CD4-positive, alpha-beta T cell treated with Interleukin-1 beta for 1 hour (primary cell): Measurements from ENCODE around the gene C1QB.

Source experiments
- DNase-seq, 2 donors: peaks; one replicate each; pipeline ENCODE4 v3.0.0-alpha.2; 2020 to 2022

The C1QB gene

DNA sequence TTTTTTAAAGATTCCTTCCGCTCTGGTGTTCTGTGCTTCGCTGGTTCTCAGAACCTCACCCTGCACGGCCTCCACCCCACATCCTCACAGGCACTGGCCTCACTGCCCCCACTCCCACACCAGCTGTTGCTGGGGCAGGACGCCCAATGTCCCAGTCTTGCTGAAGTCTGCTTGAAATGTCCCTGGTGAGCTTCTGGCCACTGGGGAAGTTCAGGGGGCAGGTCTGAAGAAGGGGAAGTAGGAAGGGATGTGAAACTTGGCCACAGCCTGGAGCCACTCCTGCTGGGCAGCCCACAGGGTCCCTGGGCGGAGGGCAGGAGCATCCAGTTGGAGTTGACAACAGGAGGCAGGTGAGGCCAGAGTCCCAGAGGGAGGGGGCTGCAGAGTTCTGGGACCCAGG, 16.7 kb upstream of the C1QB start, which contains the start of gene C1QA:
Gene C1QA (plus strand): TSS at position 276 of the 400 bp plus-strand sequence. CDS start 989 bp downstream, outside the sequence.
- DNase-seq, result no peak

DNA sequence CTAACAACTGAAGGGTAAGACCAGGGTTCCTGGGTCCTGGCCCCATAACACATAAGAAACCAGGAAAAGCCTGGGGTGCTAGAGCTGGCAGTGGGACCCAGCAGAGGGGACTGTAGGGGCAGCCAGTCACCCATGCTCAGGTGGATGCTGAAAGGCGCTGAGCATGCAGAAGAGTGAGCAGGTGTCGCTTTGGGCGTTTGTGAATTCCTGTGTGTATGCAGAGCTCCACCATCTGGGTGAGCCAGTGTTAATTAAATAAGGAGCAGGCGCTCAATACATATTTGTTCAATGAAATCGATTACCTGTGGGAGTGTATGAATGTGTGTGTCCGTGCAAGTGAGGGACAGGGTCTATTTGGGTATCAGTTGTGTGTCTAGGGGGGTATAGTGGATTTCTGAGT, 16.1 kb upstream of the C1QB start:
- no peak for DNase-seq

DNA sequence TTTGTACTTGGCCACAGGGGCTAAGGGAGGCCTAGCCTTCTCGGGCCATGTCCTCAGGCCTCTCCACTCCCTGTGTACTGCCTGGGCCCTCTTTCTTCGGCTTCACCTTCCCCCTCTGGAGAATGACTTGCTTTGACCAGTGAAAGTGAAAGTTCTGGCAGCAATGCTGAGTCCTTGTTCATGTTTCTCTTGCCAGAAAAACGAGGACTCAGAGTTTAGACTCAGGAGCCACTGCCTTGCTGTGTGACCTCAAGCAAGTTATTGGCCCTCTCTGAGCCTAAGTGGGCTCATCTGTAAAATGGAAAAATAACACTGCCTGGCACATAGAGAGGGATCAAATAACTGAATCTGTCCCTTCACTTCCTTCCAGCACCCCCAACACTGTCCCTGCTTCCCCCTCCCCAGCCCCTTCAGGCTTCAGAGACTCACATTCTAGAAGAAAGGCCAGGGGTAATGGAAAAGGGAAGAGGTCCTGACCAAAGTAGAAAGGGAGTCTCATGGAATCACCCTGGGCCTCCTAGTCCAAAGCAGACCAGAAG, 15.1 kb upstream of the C1QB start:
- DNase-seq, result no peak

DNA sequence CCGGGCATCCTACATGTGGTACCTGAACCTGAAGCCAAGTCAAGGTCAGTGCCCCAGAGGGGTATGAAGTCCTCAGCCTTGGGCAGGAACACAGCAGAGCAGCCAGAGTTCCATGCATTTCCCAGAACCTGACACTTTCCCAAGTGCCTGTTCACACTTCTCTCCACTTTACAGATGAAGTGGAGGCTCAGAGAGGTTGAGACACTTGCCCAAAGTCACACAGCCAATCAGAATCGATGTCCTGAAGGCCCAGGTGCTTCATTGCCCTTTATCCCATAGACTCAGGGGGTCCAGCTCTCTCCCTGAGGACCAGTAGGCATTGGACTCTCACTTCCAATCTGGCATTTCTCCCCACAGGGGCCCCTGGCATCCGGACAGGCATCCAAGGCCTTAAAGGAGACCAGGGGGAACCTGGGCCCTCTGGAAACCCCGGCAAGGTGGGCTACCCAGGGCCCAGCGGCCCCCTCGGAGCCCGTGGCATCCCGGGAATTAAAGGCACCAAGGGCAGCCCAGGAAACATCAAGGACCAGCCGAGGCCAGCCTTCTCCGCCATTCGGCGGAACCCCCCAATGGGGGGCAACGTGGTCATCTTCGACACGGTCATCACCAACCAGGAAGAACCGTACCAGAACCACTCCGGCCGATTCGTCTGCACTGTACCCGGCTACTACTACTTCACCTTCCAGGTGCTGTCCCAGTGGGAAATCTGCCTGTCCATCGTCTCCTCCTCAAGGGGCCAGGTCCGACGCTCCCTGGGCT, 14.4 kb upstream of the C1QB start:
- DNase-seq, result no peak

DNA sequence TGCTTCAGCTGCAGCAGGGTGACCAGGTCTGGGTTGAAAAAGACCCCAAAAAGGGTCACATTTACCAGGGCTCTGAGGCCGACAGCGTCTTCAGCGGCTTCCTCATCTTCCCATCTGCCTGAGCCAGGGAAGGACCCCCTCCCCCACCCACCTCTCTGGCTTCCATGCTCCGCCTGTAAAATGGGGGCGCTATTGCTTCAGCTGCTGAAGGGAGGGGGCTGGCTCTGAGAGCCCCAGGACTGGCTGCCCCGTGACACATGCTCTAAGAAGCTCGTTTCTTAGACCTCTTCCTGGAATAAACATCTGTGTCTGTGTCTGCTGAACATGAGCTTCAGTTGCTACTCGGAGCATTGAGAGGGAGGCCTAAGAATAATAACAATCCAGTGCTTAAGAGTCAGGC, 13.8 kb upstream of the C1QB start:
- DNase-seq, result no peak

DNA sequence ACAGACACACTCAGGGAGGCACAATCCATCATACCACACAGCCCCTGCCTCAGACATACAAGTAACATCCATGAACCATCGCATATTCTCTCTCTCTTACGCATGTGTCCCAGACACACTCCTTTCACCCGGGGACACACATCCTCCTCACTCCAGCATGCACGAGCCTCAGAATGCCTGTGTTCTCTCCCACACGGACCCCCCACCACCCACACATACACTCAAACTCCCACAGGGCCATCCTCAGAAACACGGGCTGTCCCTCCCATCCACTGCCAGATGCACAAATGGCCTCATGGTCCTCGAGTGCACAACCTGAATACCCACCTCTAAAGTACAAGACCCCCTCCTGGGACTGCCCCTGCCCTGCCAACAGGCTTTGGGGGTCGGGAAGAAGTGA, 11.8 kb upstream of the C1QB start:
- DNase-seq, result no peak

DNA sequence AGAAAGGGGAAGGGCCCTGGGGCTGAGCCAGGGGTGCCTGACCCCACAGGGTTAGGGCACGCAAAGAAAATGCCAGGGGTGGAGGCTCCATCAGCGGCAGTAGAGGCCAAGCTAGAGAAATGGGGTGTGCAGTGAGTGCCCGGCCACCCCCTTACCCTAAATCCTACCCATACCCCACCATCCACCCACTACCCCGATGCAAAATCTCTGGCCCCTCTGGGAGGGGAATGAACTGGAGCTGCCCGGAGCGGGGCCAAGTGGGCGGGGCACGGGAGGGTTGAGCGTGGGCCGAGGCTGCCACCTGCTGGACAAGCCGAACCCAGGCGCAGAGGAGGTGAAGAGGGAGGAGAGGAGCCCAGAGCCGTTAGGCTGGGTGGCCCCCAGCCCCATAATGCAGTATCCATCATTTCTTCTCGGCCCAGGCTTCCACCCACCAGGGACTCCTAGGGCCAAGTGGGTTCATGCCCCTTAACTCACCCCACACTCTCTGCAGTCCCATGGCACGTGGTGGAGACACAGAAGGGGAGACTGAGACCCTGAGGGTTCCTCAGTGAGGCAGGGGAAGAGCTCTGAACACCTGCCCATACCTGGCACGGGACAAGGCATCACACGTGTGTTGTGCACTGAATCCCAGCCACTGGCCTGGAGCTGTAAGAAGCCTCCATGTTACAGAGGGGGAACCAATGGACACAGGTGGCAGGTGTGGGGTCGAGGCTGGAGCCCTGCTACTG, 11.0 kb upstream of the C1QB start:
- DNase-seq, result peak; percentile 54 to 57

DNA sequence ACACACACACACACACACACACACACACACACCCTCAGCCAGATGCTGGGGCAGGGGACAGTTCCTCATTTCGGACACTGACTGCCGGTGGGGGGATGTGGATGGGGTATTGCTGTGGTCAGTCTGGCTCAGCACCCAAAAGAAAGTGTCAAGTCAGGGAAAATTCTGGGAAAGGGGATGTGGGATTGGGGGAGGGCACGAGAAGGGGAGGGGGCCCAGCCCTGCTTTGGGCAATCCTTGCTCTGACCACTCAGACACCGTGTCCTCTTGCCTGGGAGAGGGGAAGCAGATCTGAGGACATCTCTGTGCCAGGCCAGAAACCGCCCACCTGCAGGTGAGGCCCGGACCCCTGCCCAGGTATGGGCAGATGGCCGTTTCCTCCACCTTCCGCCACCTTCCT, 9.7 kb upstream of the C1QB start, which contains the start of gene C1QC:
Gene C1QC (plus strand): TSS at position 253 of the 400 bp plus-strand sequence. CDS start 391 bp downstream, outside the sequence.
- DNase-seq, result no peak

DNA sequence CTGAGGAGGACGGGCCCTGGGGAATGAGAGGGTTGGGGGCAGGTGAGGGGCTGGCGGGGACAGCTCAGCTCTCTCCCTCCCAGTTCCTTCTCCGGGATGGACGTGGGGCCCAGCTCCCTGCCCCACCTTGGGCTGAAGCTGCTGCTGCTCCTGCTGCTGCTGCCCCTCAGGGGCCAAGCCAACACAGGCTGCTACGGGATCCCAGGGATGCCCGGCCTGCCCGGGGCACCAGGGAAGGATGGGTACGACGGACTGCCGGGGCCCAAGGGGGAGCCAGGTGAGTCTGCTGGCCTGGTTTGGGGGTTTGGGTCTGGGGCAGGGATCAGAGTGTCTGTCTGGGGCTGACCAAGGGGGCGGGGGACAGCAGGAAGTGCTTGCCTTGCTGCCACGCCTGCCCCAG, 9.1 kb upstream of the C1QB start:
- DNase-seq, result no peak

DNA sequence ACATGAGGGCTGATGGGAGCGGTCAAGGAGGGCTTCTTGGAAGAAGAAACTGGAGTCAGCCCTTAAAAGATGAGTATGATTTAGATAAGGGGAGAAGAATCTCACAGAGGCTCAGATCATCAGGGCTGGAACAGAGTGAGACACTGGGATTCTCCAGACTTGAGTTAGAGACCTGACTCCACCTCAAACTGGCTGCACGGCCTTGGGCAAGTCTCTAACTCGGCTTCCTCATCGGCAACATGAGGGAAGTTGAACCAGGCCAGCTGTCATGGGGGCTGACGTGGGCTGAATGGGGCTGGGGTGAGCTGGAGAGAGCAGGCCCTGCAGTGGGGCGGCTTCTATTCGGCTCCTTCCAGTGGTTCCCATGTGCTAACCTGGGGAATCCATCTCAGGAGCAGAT, 7.1 kb upstream of the C1QB start:
- DNase-seq, result no peak

DNA sequence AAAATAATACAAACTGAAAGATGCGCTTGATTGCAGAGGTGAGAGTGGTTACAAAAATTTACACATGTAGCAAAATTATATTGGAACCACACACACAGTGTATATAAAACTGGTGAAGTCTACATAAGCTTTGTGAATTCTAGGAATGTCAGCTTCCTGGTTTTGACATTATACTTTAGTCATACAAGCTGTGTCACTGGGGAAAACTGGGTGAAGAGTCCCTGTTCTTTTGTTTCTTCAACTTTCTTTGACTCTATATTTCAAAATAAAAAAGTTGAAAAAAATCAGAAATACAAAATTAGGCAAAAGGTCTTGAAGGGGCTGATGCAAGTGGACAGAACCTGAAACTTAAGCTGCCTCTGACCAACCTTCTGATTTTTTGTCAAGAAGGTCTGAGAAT, 6.7 kb upstream of the C1QB start:
- DNase-seq, result no peak

DNA sequence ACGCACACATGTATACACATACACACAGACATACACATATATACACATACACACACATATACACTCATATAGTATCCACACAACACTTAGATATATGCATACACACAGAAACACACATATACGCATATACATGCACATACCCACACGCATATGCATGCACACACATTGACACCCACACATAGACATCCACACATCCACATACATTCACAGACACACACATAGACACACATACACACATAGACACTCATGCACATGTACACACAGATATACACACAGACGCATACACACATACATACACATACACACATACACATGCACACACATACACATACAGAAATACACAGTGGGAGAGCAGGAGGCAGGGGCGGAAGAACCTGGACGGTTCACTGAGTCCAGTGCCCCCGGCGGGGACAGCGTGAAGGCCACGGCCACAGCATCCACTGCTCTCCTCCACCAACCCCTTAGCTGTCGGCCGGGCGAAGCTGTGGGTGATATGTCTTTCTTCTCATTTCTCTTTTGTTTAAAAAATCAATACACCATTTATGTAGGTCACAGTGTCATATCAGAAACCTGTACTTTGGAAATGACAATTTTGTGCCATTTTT, 2.8 kb upstream of the C1QB start:
- no peak for DNase-seq

DNA sequence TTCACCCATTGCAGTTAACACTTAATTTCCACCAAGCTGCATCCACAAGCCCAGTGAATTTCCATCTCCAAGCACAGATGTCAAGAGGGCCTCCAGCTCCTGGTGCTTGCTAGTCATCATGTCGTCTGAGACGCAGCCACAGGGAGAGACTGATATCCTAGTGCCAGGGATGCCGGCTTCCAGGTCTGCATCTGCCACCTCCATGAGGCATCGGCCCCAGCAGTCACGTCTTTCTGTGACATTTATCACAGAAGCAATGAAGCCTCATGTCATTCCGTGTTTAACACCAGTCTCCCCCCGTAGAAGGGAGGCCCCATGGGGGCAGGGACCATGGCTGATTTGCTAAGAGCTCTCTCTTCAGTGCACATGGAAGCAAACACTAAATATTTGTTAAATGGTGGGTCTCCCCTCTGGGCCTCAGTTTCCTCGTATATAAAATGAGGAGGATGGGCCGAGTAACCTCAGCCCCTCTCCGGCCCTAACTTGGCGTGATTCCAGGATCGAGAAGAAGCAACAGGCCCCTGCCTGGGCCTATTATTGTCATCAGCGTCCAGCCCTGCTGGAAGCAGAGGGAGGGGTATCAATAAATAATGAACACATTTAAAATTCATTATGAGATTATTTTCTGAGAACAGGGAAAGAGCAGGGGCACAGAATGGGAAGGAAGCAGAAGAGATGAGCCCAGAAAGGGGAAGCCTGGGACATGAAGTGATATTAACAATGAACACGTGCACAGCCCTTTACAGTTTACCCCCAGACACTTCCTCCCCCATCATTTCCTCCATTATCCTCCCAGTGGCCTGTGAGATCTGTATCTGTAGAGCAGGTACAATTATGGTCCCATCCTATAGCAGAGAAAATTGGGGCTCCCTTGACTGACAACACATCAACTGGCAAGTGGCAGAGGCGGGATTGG, 837 bp upstream of the C1QB start:
- no peak for DNase-seq

DNA sequence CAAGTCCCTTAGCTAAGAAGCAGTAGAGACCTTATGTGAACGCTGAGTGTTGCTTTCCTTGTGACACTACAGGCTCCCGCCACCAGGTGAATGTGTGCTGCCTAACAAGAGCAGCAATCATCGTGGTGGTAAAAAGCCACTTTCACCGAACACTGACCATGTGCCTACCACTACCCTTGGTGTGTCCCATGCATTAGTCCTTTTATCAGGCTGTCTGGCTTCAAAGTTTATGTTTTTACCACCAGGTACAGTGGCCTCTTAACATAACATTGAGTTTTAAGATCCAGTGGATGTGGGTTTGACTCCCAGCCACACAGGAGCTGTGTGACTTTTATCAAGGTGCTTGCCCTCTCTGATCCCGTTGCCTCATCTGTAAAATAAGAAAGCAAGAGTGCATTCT, 1.7 kb downstream of the C1QB start:
- no peak for DNase-seq

DNA sequence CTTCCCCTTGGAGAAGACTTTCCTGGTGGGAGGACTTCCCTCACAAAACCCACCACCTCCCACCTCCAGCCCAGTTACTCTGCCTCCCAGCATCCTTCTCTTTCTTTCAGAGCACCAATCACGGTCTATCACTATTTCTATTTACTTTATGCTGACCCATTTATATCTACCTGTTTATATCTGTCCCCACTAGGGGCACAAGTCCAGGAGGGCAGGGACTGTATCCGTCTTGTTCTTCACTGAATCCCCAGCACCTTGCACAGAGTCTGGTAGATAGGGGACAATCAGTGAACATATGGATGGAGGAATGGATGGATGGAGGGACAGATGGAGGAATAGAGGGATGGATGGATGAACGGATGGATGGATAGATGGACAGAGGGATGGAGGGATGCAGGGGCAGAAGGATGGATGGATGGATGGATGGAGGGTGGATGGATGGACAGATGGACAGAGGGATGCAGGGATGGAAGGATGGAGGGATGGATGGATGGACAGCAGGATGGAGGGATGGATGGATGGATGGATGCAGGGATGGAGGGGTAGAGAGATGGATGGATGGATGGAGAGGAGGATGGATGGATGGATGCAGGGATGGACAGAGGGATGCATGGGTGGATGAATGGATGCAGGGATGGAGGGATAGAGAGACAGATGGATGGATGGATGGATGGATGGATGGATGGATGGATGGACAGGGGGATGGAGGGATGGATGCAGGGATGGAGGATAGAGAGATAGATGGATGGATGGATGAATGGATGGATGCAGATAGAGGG, 5.5 kb downstream of the C1QB start:
- no peak for DNase-seq

DNA sequence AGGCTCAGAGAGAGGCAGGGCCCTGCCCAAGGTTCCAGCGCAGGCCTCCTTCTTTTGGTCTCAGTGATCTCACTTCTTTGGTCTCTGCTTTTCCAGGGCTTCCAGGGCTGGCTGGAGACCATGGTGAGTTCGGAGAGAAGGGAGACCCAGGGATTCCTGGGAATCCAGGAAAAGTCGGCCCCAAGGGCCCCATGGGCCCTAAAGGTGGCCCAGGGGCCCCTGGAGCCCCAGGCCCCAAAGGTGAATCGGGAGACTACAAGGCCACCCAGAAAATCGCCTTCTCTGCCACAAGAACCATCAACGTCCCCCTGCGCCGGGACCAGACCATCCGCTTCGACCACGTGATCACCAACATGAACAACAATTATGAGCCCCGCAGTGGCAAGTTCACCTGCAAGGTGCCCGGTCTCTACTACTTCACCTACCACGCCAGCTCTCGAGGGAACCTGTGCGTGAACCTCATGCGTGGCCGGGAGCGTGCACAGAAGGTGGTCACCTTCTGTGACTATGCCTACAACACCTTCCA, 7.7 kb downstream of the C1QB start:
- DNase-seq, result no peak

DNA sequence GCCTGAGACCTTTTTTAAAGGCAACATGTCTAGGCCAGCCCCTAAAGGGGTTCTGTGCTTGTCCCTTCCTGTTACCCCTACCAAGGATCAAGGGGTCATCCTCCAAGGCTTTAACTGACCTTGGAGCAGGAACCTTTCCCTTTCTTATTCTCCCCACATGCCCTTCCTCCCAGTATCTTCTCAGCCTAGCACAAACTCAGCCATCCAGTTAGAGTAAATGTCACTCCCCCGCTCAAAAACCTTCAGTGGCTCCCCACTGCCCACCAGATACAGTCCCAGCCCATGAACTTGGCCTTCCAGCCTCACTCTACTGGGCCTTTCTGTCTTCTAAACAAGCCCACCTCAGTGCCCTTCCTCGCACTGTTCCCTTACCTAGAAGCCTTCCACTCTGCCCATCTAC, 8.8 kb downstream of the C1QB start:
- DNase-seq, result no peak

DNA sequence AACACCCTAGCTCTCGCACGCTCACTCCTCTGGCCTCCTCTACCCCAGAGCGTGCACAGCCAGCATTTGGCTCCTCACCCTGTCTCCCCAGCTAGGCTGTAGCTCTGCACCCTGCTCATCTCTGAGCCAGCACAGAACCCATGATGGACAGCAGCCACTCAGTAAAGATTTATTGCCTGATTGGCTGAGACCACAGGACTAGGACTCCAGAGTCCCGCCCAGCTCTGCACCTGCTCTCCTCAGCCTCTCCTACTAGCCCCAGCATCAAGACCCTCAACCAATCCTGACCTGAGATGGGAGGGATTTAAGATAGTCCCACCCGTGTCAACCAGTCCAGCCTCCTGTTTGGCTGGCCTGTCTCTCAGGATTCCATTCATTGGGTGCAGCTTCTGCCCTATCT, 9.3 kb downstream of the C1QB start:
- DNase-seq, result no peak

DNA sequence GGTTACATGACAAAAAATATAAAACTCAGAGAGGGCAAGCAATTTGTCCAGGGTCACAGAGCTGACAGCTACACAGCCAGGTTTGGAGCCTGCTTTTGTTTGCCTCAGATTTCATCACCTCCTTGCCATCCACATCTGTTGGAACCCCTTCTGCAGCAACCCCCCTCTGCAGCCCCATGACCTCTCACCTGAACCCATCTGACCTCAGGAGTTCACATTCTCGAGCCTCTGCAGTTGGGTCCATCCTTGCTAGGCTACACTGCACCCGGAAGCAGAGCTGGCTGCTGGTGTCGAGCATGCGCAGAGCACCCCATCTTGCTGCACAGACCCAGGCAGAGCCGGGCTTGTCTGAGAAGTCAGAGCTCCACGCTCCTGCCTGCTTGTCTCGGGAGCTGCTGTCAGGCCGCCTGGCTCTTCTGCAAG, 10.0 kb downstream of the C1QB start:
- DNase-seq, result no peak

DNA sequence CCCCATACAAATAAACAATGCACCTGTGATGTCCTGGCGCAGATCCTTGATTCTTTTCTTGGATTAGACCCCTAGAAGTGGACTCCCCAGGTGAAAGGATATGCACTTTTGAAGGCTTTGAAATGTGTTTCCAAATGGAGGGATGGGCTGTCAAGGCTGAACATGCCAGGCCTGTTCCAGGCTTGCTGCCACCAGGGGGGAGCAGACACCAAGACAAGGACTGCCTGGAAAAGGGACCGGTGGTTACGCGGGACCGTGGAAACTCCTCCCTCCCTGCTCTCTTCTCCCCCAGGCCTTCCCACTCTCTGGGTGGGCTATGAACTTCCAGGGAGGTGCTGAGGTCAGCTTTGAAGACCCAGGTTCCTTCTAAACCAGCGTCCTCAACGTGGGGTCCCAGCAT, 12.7 kb downstream of the C1QB start:
- no peak for DNase-seq

DNA sequence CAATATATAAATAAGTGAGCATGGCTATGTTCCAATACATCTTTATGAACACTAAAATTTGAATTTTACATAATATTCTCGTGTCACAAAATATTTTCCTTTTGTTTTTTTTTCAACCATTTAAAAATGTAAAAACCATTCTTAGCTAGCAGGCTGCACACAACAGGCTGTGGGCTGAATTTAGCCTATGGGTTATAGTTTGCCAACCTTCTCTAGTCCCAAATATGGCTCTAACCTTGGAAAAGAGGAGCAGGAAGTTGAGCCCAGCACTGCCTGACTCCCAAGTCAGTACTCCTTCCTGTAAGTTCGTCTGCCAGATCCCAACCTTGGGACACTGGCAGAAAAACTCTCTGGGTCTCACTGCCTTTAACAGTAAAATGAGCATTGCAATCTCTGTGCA, 13.4 kb downstream of the C1QB start:
- no peak for DNase-seq
